Skin epidermis (tissue), 12 donors: Measurements from ENCODE around the gene PTPRT.

ENCODE experiments used
- H3K27ac ChIP-seq, 21 experiments: fragments of 200-600 bp; sonication (generic) in 11 of 21; one replicate each; pipeline ENCODE4 v1.5.0; 2020; ENCODE audit warnings: mild to moderate bottlenecking in 3 of 21, inconsistent platforms in 2 of 21, moderate library complexity in 2 of 21
- H3K4me3 ChIP-seq, 7 experiments: fragments of 200-600 bp; sonication (generic) in 2 of 7; one replicate each; pipeline ENCODE4 v1.5.0; 2020; ENCODE audit warnings: inconsistent platforms in 2 of 7, mild to moderate bottlenecking in 2 of 7, moderate library complexity in 1 of 7

The PTPRT gene

GRCh38 chr20:42475773-42476172 lies 713.9 kb downstream of the PTPRT start:
- Histone ChIP-seq H3K4me3 (no peak overlapping the region), H3K27ac (no peak overlapping the region)

- H3K27ac ChIP-seq, result no peak overlapping the region
- H3K4me3 ChIP-seq, result no peak overlapping the region
Measured at GRCh38 chr20:42474646-42475045, 715.1 kb downstream of the PTPRT start.

- Histone ChIP-seq H3K27ac (no peak overlapping the region), H3K4me3 (no peak overlapping the region)
Measured at GRCh38 chr20:42472198-42472597, 717.5 kb downstream of the PTPRT start.

- H3K27ac ChIP-seq, result no peak overlapping the region
- H3K4me3 ChIP-seq, result no peak overlapping the region
Measured at GRCh38 chr20:42461965-42462593, 727.6 kb downstream of the PTPRT start.

- no peak overlapping the region for H3K27ac ChIP-seq
- H3K4me3 ChIP-seq, result no peak overlapping the region
Measured at GRCh38 chr20:42461291-42461690, 728.4 kb downstream of the PTPRT start.

- H3K27ac ChIP-seq, result no peak overlapping the region
Measured at GRCh38 chr20:42447270-42447669, 742.4 kb downstream of the PTPRT start.

GRCh38 chr20:42444799-42445198 lies 744.9 kb downstream of the PTPRT start:
- no peak overlapping the region for H3K27ac ChIP-seq
- H3K4me3 ChIP-seq, result no peak overlapping the region

More at GRCh38 chr20:42447270-42447669, 742.4 kb downstream of the PTPRT start:
- no peak overlapping the region for H3K4me3 ChIP-seq

- H3K4me3 ChIP-seq, result no peak overlapping the region
- no peak overlapping the region for H3K27ac ChIP-seq
Measured at GRCh38 chr20:42443200-42443599, 746.5 kb downstream of the PTPRT start.

- Histone ChIP-seq H3K4me3 (no peak overlapping the region), H3K27ac (no peak overlapping the region)
Measured at GRCh38 chr20:42442716-42443115, 747.0 kb downstream of the PTPRT start.

- Histone ChIP-seq H3K4me3 (no peak overlapping the region), H3K27ac (no peak overlapping the region)
Measured at GRCh38 chr20:42441864-42442331, 747.8 kb downstream of the PTPRT start.

GRCh38 chr20:42441196-42441863 lies 748.4 kb downstream of the PTPRT start:
- Histone ChIP-seq H3K27ac (no peak overlapping the region), H3K4me3 (no peak overlapping the region)

GRCh38 chr20:42435230-42435629 lies 754.5 kb downstream of the PTPRT start:
- H3K27ac ChIP-seq, result no peak overlapping the region

GRCh38 chr20:42432496-42433334 lies 757.0 kb downstream of the PTPRT start:
- Histone ChIP-seq H3K27ac (no peak overlapping the region), H3K4me3 (no peak overlapping the region)

More at GRCh38 chr20:42435230-42435629, 754.5 kb downstream of the PTPRT start:
- no peak overlapping the region for H3K4me3 ChIP-seq

GRCh38 chr20:42430598-42430997 lies 759.1 kb downstream of the PTPRT start:
- no peak overlapping the region for H3K27ac ChIP-seq
- H3K4me3 ChIP-seq, result no peak overlapping the region

- Histone ChIP-seq H3K27ac (no peak overlapping the region), H3K4me3 (no peak overlapping the region)
Measured at GRCh38 chr20:42429761-42430458, 759.8 kb downstream of the PTPRT start.

- no peak overlapping the region for H3K4me3 ChIP-seq
- H3K27ac ChIP-seq, result no peak overlapping the region
Measured at GRCh38 chr20:42419814-42420532, 769.7 kb downstream of the PTPRT start.

GRCh38 chr20:42406826-42407225 lies 782.9 kb downstream of the PTPRT start:
- Histone ChIP-seq H3K4me3 (no peak overlapping the region), H3K27ac (no peak overlapping the region)

- Histone ChIP-seq H3K4me3 (no peak overlapping the region), H3K27ac (no peak overlapping the region)
Measured at GRCh38 chr20:42402455-42402854, 787.3 kb downstream of the PTPRT start.

- no peak overlapping the region for H3K4me3 ChIP-seq
- H3K27ac ChIP-seq, result no peak overlapping the region
Measured at GRCh38 chr20:42401613-42402012, 788.1 kb downstream of the PTPRT start.
